ENCODE results near the gene RIPOR2. TPM values are rescaled to one million over a fixed set of nuclear protein-coding genes. Genes with fewer than 3 reads are reported as not detected.

Gene RIPOR2
- total and polyA plus RNA-seq, 2 donors (not counting 3 experiments of a cell fraction or from before 2014, with no cell fraction given): 0.10 TPM; not detected in 1

DNA sequence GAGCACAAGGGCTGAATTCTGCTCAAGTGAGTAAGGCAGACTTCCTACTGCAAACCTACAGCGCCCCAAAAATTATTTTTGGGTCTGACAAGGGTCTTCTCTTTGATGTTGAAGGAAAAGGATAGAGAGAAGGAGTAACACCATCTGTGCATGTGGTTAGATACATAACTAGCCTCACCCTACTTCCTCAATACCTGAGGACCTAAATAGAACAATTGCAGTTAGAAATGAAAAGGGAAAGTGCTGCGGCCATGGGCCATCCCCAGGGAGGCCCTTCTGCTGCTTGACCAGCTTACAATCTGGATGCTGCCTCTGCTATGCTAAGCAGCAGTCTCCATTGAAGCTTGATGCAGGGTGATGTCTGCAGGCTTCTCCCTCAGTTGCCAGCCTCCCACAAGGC, 73.8 kb downstream of the RIPOR2 start:
- H3K9ac ChIP-seq (replicated peaks; ENCODE audit: extremely low read depth, insufficient read depth, low read length): no peak overlapping the region
- H3K4me1 ChIP-seq (ENCODE audit: control insufficient read depth, extremely low read depth, insufficient read depth, low read length): no peaks in the 10 kb centered on the region
- no peaks in the 10 kb centered on the region for H4K20me1 ChIP-seq (replicated peaks; ENCODE audit: control insufficient read depth, extremely low read depth, insufficient read depth, low read length)
- no peak overlapping the region for H2AFZ ChIP-seq (ENCODE audit: low read depth, low read length)
- POLR2A ChIA-PET: no interaction called here
- FAIRE-seq: no peak
- no peak for TF ChIP-seq GATA2 (IDR thresholded peaks at IDR 0.05; ENCODE audit: insufficient read depth, insufficient read length, low read depth, low read length)
- no peak for TF ChIP-seq JUN (IDR thresholded peaks at IDR 0.05; ENCODE audit: borderline replicate concordance, insufficient read depth, insufficient read length, low read depth)
- TF ChIP-seq EZH2 (IDR thresholded peaks at IDR 0.05; ENCODE audit: borderline replicate concordance, low read depth, low read length, severe bottlenecking): no peak
- TF ChIP-seq, protein P1, sequence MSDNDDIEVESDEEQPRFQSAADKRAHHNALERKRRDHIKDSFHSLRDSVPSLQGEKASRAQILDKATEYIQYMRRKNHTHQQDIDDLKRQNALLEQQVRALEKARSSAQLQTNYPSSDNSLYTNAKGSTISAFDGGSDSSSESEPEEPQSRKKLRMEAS (IDR thresholded peaks at IDR 0.05; ENCODE audit: insufficient read depth, insufficient read length): no peak
- TF ChIP-seq POLR2A (IDR thresholded peaks at IDR 0.05; ENCODE audit: low read depth, low read length): no peak
- TF ChIP-seq POLR2AphosphoS5 (IDR thresholded peaks at IDR 0.05; ENCODE audit: insufficient read depth, low read depth, low read length): no peak
- TF ChIP-seq FOS (IDR thresholded peaks at IDR 0.05; ENCODE audit: borderline replicate concordance, insufficient read depth, low read length): no peak
- TF ChIP-seq CTCF (IDR thresholded peaks at IDR 0.05; ENCODE audit: extremely low read depth in 1 of 2, insufficient read depth in 1 of 2, low read depth in 1 of 2, low read length in 2 of 2): no peak
- TF ChIP-seq MYC (IDR thresholded peaks at IDR 0.05; ENCODE audit: low read depth, low read length): no peak
- H3K36me3 ChIP-seq (ENCODE audit: control insufficient read depth in 2 of 2, extremely low read depth in 1 of 2, insufficient read depth in 2 of 2, low read length in 2 of 2): no peaks in the 10 kb centered on the region
- H3K4me3 ChIP-seq (replicated peaks in 1 of 3; ENCODE audit: insufficient read depth in 1 of 3, low read depth in 1 of 3, low read length in 3 of 3): no peak overlapping the region
- intact Hi-C loops (cut with micrococcal nuclease) (no loop called here), dilution Hi-C loops (cut with MboI; ENCODE audit: extremely low pct_ligation_motif_present, low sequenced_read_pairs) (no loop called here)
- DNase-seq (ENCODE audit: low read depth, low spot score): no peak
- no peak overlapping the region for H3K27ac ChIP-seq (ENCODE audit: insufficient read depth, low read depth, low read length)
- no peaks in the 10 kb centered on the region for H3K9me1 ChIP-seq (replicated peaks; ENCODE audit: control insufficient read depth, extremely low read depth, insufficient read depth, low read length)
- H3K4me2 ChIP-seq (ENCODE audit: insufficient read depth, low read length): no peak overlapping the region
- H3K27me3 ChIP-seq (ENCODE audit: control insufficient read depth in 2 of 2, insufficient read depth in 2 of 2, low read length in 2 of 2): no peaks in the 10 kb centered on the region
- H3K9me3 ChIP-seq (replicated peaks; ENCODE audit: control insufficient read depth, insufficient read depth, low read length): no peaks in the 10 kb centered on the region
- CTCF ChIA-PET: no interaction called here
- BruUV-seq (replicated peaks): no TSS peak
- no peaks in the 10 kb centered on the region for H3K79me2 ChIP-seq (ENCODE audit: control insufficient read depth, insufficient read depth, low read length)

All from endothelial cell of umbilical vein (primary cell).